HEK293T (cell line): ENCODE data around the gene SAA2.
"Not testable (repeated sequence)": the region's sequence is repeated elsewhere in the genome, so short reads cannot be mapped to it uniquely, and the experiment has no call there.

Source experiments
- ARNT ChIP-seq: fragments of 450-650 bp; IDR thresholded peaks from 2 replicates; pipeline ENCODE4 v1.6.1; 2017; ENCODE audit warnings: mild to moderate bottlenecking
- BHLHE40 ChIP-seq: fragments of 450-650 bp; IDR thresholded peaks from 2 replicates; pipeline ENCODE4 v1.6.1; 2016; ENCODE audit warnings: mild to moderate bottlenecking, moderate library complexity, borderline replicate concordance
- ELF4 ChIP-seq: fragments of 450-650 bp; IDR thresholded peaks from 2 replicates; pipeline ENCODE4 v1.6.1; 2017; ENCODE audit warnings: antibody characterized with exemption
- FOXA1 ChIP-seq: fragments of 450-650 bp; IDR thresholded peaks from 2 replicates; pipeline ENCODE4 v1.6.1; 2016; ENCODE audit warnings: mild to moderate bottlenecking
- SUZ12 ChIP-seq: fragments of 450-650 bp; IDR thresholded peaks from 2 replicates; pipeline ENCODE4 v1.6.1; 2016; ENCODE audit warnings: mild to moderate bottlenecking

DNA sequence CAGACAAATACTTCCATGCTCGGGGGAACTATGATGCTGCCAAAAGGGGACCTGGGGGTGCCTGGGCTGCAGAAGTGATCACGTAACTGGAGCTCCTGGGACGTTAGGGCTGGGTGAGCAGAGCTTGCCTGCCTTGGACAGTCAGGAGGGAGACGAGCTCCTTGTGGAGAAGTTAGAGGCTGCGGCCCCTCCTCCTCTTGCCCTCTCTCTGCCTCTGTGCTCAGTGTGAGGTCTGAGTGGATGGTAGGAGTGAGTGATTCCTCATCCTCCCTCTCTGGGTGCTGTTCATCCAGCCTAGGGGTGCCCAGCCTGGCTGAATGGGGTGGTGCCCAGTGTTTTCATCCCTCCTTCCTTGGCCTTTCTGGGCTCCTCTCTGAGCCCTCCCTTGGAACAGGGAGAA, 20.8 kb upstream of the SAA2 start:
- not testable (repeated sequence) for TF ChIP-seq FOXA1, ELF4, BHLHE40, ARNT, SUZ12
